Endothelial cell of umbilical vein (primary cell): ENCODE measurements around the gene PHF24. TPM values are rescaled to one million over a fixed set of nuclear protein-coding genes. Genes with fewer than 3 reads are reported as not detected.

Experiments used
- BruUV-seq: library from RNA; stranded (reverse); fragments of 400-500 nt; replicated peaks from 2 replicates; lab custom pipeline; 2021; lab: Mats Ljungman, UMichigan
- CTCF ChIA-PET: fragments of 300-600, 350-600 bp; sonication (Branson Sonifier 250); formaldehyde crosslinking; loops from one replicate; lab custom pipeline; 2021; ENCODE audit warnings: antibody characterized with exemption, inconsistent platforms; lab: Charles Lee
- POLR2A ChIA-PET: fragments of 300-600, 350-600 bp; sonication (Branson Sonifier 250); formaldehyde crosslinking; loops from one replicate; lab custom pipeline; 2021; ENCODE audit warnings: antibody characterized with exemption, inconsistent platforms; lab: Charles Lee
- DNase-seq: peaks from one replicate; pipeline ENCODE4 v3.0.0-alpha.2; 2011; ENCODE audit warnings: low read depth, low spot score
- FAIRE-seq: peaks from 2 replicates; lab custom pipeline; 2011; peaks lifted over from hg19 to GRCh38; lab: Jason Lieb, UNC
- H2AFZ ChIP-seq: 2 replicates; pipeline ENCODE4 v1.6.0; 2012; ENCODE audit warnings: low read depth, low read length, control low read depth, inconsistent platforms
- H3K27ac ChIP-seq: 2 replicates; pipeline ENCODE4 v1.5.1; 2011; ENCODE audit warnings: low read depth, mild to moderate bottlenecking, control low read depth, low read length, moderate library complexity; ENCODE audit not compliant: insufficient read depth
- H3K27me3 ChIP-seq, 2 experiments: 2 replicates each; pipeline versions ENCODE4 v1.6.0 to v1.6.1; 2011; ENCODE audit warnings: low read length in 2 of 2, mixed read lengths in 1 of 2; ENCODE audit not compliant: control insufficient read depth in 2 of 2, insufficient read depth in 2 of 2
- H3K36me3 ChIP-seq, 2 experiments: 2 replicates in 1 of 2; 3 replicates in 1 of 2; pipeline ENCODE4 v1.5.1; 2011; ENCODE audit warnings: low read length in 2 of 2, mild to moderate bottlenecking in 1 of 2, moderate library complexity in 1 of 2; ENCODE audit not compliant: control insufficient read depth in 2 of 2, insufficient read depth in 2 of 2; ENCODE audit errors: extremely low read depth in 1 of 2
- H3K4me1 ChIP-seq: 3 replicates; pipeline ENCODE4 v1.5.1; 2011; ENCODE audit warnings: mild to moderate bottlenecking, low read length; ENCODE audit not compliant: control insufficient read depth, insufficient read depth; ENCODE audit errors: extremely low read depth
- H3K4me2 ChIP-seq: 2 replicates; pipeline ENCODE4 v1.6.1; 2011; ENCODE audit warnings: low read length, control low read depth, mixed read lengths; ENCODE audit not compliant: insufficient read depth
- H3K4me3 ChIP-seq, 3 experiments: fragments of 200-600 bp in 1 of 3; sonication (generic), shearing (Covaris generic) in 1 of 3; replicated peaks in 1 of 3; 2 replicates each; pipeline ENCODE4 v1.5.1; 2011 to 2016; ENCODE audit warnings: control low read depth in 3 of 3, low read length in 3 of 3, mild to moderate bottlenecking in 2 of 3, inconsistent platforms in 1 of 3, low read depth in 1 of 3, moderate library complexity in 1 of 3; ENCODE audit not compliant: insufficient read depth in 1 of 3
- H3K79me2 ChIP-seq: 2 replicates; pipeline ENCODE4 v1.6.0; 2012; ENCODE audit warnings: low read length, inconsistent platforms; ENCODE audit not compliant: control insufficient read depth, insufficient read depth
- H3K9ac ChIP-seq: replicated peaks from 2 replicates; pipeline ENCODE3; 2011; ENCODE audit warnings: low read length, control low read depth; ENCODE audit not compliant: insufficient read depth; ENCODE audit errors: extremely low read depth
- H3K9me1 ChIP-seq: replicated peaks from 3 replicates; pipeline ENCODE4 v1.6.0; 2011; ENCODE audit warnings: mild to moderate bottlenecking, low read length; ENCODE audit not compliant: control insufficient read depth, insufficient read depth; ENCODE audit errors: extremely low read depth
- H3K9me3 ChIP-seq: replicated peaks from 2 replicates; pipeline ENCODE4 v1.5.1; 2012; ENCODE audit warnings: low read length, inconsistent platforms; ENCODE audit not compliant: control insufficient read depth, insufficient read depth
- H4K20me1 ChIP-seq: replicated peaks from 2 replicates; pipeline ENCODE3; 2011; ENCODE audit warnings: mild to moderate bottlenecking, low read length; ENCODE audit not compliant: control insufficient read depth, insufficient read depth; ENCODE audit errors: extremely low read depth
- CTCF ChIP-seq, 2 donors: IDR thresholded peaks; 1 replicate in 1 of 2; 2 replicates in 1 of 2; pipeline ENCODE4 v1.5.1; 2011; ENCODE audit warnings: low read length in 2 of 2, mild to moderate bottlenecking in 2 of 2, moderate library complexity in 2 of 2, control low read depth in 1 of 2, inconsistent platforms in 1 of 2, low read depth in 1 of 2; ENCODE audit not compliant: insufficient read depth in 1 of 2; ENCODE audit errors: extremely low read depth in 1 of 2
- EZH2 ChIP-seq: IDR thresholded peaks from 2 replicates; pipeline ENCODE4 v1.6.1; 2012; ENCODE audit warnings: borderline replicate concordance, low read depth, mild to moderate bottlenecking, moderate library complexity, low read length, inconsistent platforms; ENCODE audit not compliant: severe bottlenecking
- FOS ChIP-seq: IDR thresholded peaks from 2 replicates; pipeline ENCODE4 v1.6.1; 2011; ENCODE audit warnings: mild to moderate bottlenecking, low read length, moderate library complexity, borderline replicate concordance; ENCODE audit not compliant: insufficient read depth
- GATA2 ChIP-seq: IDR thresholded peaks from 2 replicates; pipeline ENCODE4 v1.7.0; 2011; ENCODE audit warnings: low read depth, mild to moderate bottlenecking, moderate library complexity, mixed read lengths, low read length; ENCODE audit not compliant: insufficient read length, insufficient read depth
- JUN ChIP-seq: IDR thresholded peaks from 2 replicates; pipeline ENCODE4 v1.6.1; 2011; ENCODE audit warnings: borderline replicate concordance, low read depth; ENCODE audit not compliant: insufficient read length, insufficient read depth
- MAX ChIP-seq: IDR thresholded peaks from 2 replicates; pipeline ENCODE4 v1.6.1; 2011; ENCODE audit not compliant: insufficient read depth, insufficient read length
- MYC ChIP-seq: IDR thresholded peaks from one replicate; pipeline ENCODE4 v1.6.1; 2011; ENCODE audit warnings: mild to moderate bottlenecking, low read depth, low read length
- POLR2A ChIP-seq: IDR thresholded peaks from 2 replicates; pipeline ENCODE4 v1.6.1; 2012; ENCODE audit warnings: low read depth, mild to moderate bottlenecking, control low read depth, low read length
- POLR2AphosphoS5 ChIP-seq: IDR thresholded peaks from 2 replicates; pipeline ENCODE4 v1.6.1; 2012; ENCODE audit warnings: low read depth, mild to moderate bottlenecking, control low read depth, low read length, moderate library complexity; ENCODE audit not compliant: insufficient read depth
- dilution Hi-C: fragments of 300-500 bp; cut with MboI; formaldehyde crosslinking; loops from one replicate; pipeline ENCODE4 v1.15.0; 2019; ENCODE audit warnings: low sequenced_read_pairs; ENCODE audit not compliant: extremely low pct_ligation_motif_present
- intact Hi-C: fragments of 100-400 bp; cut with micrococcal nuclease; formaldehyde crosslinking; loops from one replicate; pipeline ENCODE4 v1.10.0; 2022
- polyA plus RNA-seq, 4 experiments: library from polyadenylated mRNA; depleted of rRNA in 3 of 4; stranded (reverse) in 3 of 4; unstranded in 1 of 4; fragments of >200 nt; gene quantifications; 2 replicates each; pipeline versions ENCODE4 v1.2.1 to v1.2.3, GENCODE V29; 2011 to 2012; ENCODE audit warnings: missing spikeins in 1 of 4
- total RNA-seq: library from RNA; stranded (reverse); gene quantifications from 2 replicates; pipeline ENCODE4 v1.2.3, GENCODE V29; 2021

PHF24 gene
- total and polyA plus RNA-seq, 2 donors (not counting 3 experiments of a cell fraction or from before 2014, with no cell fraction given): not detected

GRCh38 chr9:35029852-35030251 is 71.8 kb downstream of the PHF24 start:
- intact Hi-C loops (no loop called here), dilution Hi-C loops (no loop called here)
- ChIA-PET POLR2A (no interaction called here), CTCF (interaction anchor here (1.7 kb wide), 1 partner anchor 36 kb away, joined by 4 read pairs; no protein-coding TSS in a partner anchor)
- Histone ChIP-seq H3K9me3 (no peaks in the 10 kb centered on the region), H3K9ac (no peak overlapping the region), H2AFZ (no peak overlapping the region), H3K4me3 (no peak overlapping the region), H3K27ac (no peak overlapping the region), H3K79me2 (no peaks in the 10 kb centered on the region), H4K20me1 (no peaks in the 10 kb centered on the region), H3K4me1 (peaks cover 9% of the 10 kb centered on the region), H3K27me3 (no peaks in the 10 kb centered on the region), H3K4me2 (no peak overlapping the region), H3K9me1 (no peaks in the 10 kb centered on the region), H3K36me3 (no peaks in the 10 kb centered on the region)
- BruUV-seq: no TSS peak
- no peak for TF ChIP-seq JUN
- no peak for TF ChIP-seq EZH2
- TF ChIP-seq MYC: no peak
- no peak for TF ChIP-seq POLR2A
- no peak for TF ChIP-seq GATA2
- no peak for TF ChIP-seq CTCF (IDR thresholded peaks at IDR 0.05; ENCODE audit: extremely low read depth in 1 of 2, insufficient read depth in 1 of 2, low read depth in 1 of 2, low read length in 2 of 2)
- no peak for TF ChIP-seq MAX
- no peak for TF ChIP-seq POLR2AphosphoS5
- no peak for TF ChIP-seq FOS
- no peak for DNase-seq
- no peak for FAIRE-seq

Other genes with a start within 250 kb of the PHF24 start
- 0.85 TPM in 1 of 2 replicates, not detected in the other for gene CCL21, start 248.1 kb upstream of the PHF24 start, total RNA-seq
- 0.17 TPM in 1 of 2 replicates, not detected in the other for gene CCL21, start 248.1 kb upstream of the PHF24 start, polyA plus RNA-seq
- 9.7 and 12.8 TPM in 2 replicates for gene DNAJB5, start 31.5 kb downstream of the PHF24 start, total RNA-seq
- gene DNAJB5, start 31.5 kb downstream of the PHF24 start, polyA plus RNA-seq: 8.5 and 8.6 TPM in 2 replicates
- 450 and 493 TPM in 2 replicates for gene VCP, start 114.3 kb downstream of the PHF24 start, total RNA-seq
- gene VCP, start 114.3 kb downstream of the PHF24 start, polyA plus RNA-seq: 310 and 349 TPM in 2 replicates
- gene FANCG, start 121.7 kb downstream of the PHF24 start, total RNA-seq: 50.0 and 58.0 TPM in 2 replicates
- 26.5 and 31.6 TPM in 2 replicates for gene FANCG, start 121.7 kb downstream of the PHF24 start, polyA plus RNA-seq
- 17.7 and 23.5 TPM in 2 replicates for gene PIGO, start 138.3 kb downstream of the PHF24 start, total RNA-seq
- gene PIGO, start 138.3 kb downstream of the PHF24 start, polyA plus RNA-seq: 27.3 and 29.8 TPM in 2 replicates
- 142 and 144 TPM in 2 replicates for gene STOML2, start 144.8 kb downstream of the PHF24 start, total RNA-seq
- gene STOML2, start 144.8 kb downstream of the PHF24 start, polyA plus RNA-seq: 187 and 206 TPM in 2 replicates
- gene ATOSB, start 157.6 kb downstream of the PHF24 start, total RNA-seq: 34.7 and 39.4 TPM in 2 replicates
- gene ATOSB, start 157.6 kb downstream of the PHF24 start, polyA plus RNA-seq: 58.0 and 69.6 TPM in 2 replicates
- 44.2 and 46.2 TPM in 2 replicates for gene UNC13B, start 203.7 kb downstream of the PHF24 start, total RNA-seq
- 27.3 and 30.1 TPM in 2 replicates for gene UNC13B, start 203.7 kb downstream of the PHF24 start, polyA plus RNA-seq